Measurements from ENCODE around the gene STX12.

STX12 gene

GRCh38 chr1:27772932-27773825 is at the start of gene STX12:
Gene STX12 (plus strand): TSS chr1:27773219. CDS start chr1:27773308, 89 bp downstream.
- DNase-seq (ENCODE audit: low spot score), result peak; percentile 96

- DNase-seq (ENCODE audit: low spot score), result peak; percentile 42
Measured at GRCh38 chr1:27724961-27725373, 48.1 kb upstream of the STX12 start.

- DNase-seq (ENCODE audit: low spot score), result peak; percentile 97
Measured at GRCh38 chr1:27725374-27726172, 47.4 kb upstream of the STX12 start, which contains the start of gene FAM76A. Gene FAM76A (plus strand): TSS chr1:27725961. CDS start chr1:27726081, 120 bp downstream.

- peak; percentile 20 for DNase-seq (ENCODE audit: low spot score)
Measured at GRCh38 chr1:27726173-27727044, 46.6 kb upstream of the STX12 start.

GRCh38 chr1:27727126-27727525 is 45.9 kb upstream of the STX12 start:
- DNase-seq (ENCODE audit: low spot score), result no peak

- no peak for DNase-seq (ENCODE audit: low spot score)
Measured at GRCh38 chr1:27736252-27736651, 36.8 kb upstream of the STX12 start.

- DNase-seq (ENCODE audit: low spot score), result no peak
Measured at GRCh38 chr1:27741121-27741520, 31.9 kb upstream of the STX12 start.

GRCh38 chr1:27744556-27744955 is 28.5 kb upstream of the STX12 start:
- no peak for DNase-seq (ENCODE audit: low spot score)

GRCh38 chr1:27745466-27745865 is 27.6 kb upstream of the STX12 start:
- DNase-seq (ENCODE audit: low spot score), result no peak

GRCh38 chr1:27752360-27752759 is 20.7 kb upstream of the STX12 start:
- DNase-seq (ENCODE audit: low spot score), result no peak

GRCh38 chr1:27755286-27755685 is 17.7 kb upstream of the STX12 start:
- no peak for DNase-seq (ENCODE audit: low spot score)

- no peak for DNase-seq (ENCODE audit: low spot score)
Measured at GRCh38 chr1:27755865-27756264, 17.2 kb upstream of the STX12 start.

GRCh38 chr1:27759236-27759635 is 13.8 kb upstream of the STX12 start:
- no peak for DNase-seq (ENCODE audit: low spot score)

- DNase-seq (ENCODE audit: low spot score), result no peak
Measured at GRCh38 chr1:27760426-27760825, 12.6 kb upstream of the STX12 start.

GRCh38 chr1:27762033-27762432 is 11.0 kb upstream of the STX12 start:
- DNase-seq (ENCODE audit: low spot score), result no peak

GRCh38 chr1:27763358-27763757 is 9.7 kb upstream of the STX12 start:
- DNase-seq (ENCODE audit: low spot score), result no peak

- no peak for DNase-seq (ENCODE audit: low spot score)
Measured at GRCh38 chr1:27770293-27770830, 2.7 kb upstream of the STX12 start.

GRCh38 chr1:27772036-27772931 is 735 bp upstream of the STX12 start:
- DNase-seq (ENCODE audit: low spot score), result no peak

- no peak for DNase-seq (ENCODE audit: low spot score)
Measured at GRCh38 chr1:27773826-27774445, 917 bp downstream of the STX12 start.

- no peak for DNase-seq (ENCODE audit: low spot score)
Measured at GRCh38 chr1:27774654-27775053, 1.6 kb downstream of the STX12 start.

Data from COLO829 (cell line).